Stimulated activated CD4-positive, alpha-beta T cell treated with anti-CD3 and anti-CD28 coated beads, Interleukin-1b, Interleukin-23, amount 100 ng/mL, for 24 hours (primary cell): ENCODE data around the gene LIFR.
"Not testable (repeated sequence)": the region's sequence is repeated elsewhere in the genome, so short reads cannot be mapped to it uniquely, and the experiment has no call there.

ENCODE experiments used
- DNase-seq, 4 experiments: peaks; one replicate each; pipeline ENCODE4 v3.0.0-alpha.2; 2020; ENCODE audit warnings: low read depth in 4 of 4, low spot score in 1 of 4

Gene LIFR, protein sequence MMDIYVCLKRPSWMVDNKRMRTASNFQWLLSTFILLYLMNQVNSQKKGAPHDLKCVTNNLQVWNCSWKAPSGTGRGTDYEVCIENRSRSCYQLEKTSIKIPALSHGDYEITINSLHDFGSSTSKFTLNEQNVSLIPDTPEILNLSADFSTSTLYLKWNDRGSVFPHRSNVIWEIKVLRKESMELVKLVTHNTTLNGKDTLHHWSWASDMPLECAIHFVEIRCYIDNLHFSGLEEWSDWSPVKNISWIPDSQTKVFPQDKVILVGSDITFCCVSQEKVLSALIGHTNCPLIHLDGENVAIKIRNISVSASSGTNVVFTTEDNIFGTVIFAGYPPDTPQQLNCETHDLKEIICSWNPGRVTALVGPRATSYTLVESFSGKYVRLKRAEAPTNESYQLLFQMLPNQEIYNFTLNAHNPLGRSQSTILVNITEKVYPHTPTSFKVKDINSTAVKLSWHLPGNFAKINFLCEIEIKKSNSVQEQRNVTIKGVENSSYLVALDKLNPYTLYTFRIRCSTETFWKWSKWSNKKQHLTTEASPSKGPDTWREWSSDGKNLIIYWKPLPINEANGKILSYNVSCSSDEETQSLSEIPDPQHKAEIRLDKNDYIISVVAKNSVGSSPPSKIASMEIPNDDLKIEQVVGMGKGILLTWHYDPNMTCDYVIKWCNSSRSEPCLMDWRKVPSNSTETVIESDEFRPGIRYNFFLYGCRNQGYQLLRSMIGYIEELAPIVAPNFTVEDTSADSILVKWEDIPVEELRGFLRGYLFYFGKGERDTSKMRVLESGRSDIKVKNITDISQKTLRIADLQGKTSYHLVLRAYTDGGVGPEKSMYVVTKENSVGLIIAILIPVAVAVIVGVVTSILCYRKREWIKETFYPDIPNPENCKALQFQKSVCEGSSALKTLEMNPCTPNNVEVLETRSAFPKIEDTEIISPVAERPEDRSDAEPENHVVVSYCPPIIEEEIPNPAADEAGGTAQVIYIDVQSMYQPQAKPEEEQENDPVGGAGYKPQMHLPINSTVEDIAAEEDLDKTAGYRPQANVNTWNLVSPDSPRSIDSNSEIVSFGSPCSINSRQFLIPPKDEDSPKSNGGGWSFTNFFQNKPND

DNA sequence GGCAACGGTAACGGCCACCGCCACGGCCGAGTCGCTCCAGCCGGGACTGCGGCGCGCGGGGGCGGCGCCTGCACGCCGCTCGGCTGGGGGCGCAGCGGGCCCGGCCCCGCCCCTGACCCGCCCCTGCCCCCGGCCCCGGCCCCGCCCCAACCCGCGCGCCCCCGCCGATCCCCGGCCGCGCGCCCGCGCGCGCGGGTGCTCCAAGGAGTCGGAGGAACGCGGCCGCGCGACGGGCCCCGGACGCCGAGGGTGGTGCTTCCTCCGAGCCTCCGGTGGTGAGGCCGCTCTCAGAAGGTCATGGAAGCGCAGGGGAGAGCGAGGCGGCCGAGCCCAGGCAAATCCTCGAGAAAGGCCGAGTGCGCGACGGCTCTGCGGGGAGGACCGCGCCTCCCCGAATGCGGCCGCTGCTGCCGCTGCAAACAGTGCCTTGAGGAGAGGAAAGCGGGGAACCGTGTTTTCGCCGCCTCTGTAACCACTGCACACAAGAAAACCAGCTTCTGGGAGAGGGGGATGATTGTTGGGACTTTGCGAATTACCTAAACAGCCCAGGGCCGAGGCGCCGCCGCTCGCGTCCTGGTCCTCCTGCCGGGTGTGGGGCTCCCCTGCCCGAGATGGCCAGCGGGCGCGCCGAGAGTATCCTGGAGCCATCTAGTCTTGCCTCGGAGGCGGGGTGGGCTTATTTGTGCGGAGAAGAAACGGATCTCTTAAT, at the start of gene LIFR:
TSS of gene LIFR (minus strand) at position 48 of the 709 bp plus-strand sequence. CDS start 25,999 bp downstream, outside the sequence.
- DNase-seq: peak; percentile 6 to 49 (median 17)

DNA sequence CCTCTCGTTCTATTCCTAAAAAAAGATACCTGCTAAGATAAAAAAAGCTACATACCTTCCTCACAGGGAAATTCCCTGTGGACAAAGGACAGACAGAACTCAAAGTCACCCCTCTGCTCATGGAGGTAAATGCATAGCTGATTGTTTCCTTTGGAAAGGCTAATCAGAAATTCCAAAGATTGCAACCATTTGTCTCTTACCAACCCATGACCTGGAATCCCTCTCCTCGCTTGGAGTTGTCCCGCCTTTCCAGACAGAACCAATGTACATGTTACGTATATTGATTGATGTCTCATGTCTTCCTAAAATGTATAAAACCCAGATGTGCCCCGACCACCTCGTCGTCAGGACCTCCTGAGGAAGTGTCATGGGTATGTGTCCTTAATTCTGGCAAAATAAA, 49.2 kb upstream of the LIFR start:
- no peak for DNase-seq

DNA sequence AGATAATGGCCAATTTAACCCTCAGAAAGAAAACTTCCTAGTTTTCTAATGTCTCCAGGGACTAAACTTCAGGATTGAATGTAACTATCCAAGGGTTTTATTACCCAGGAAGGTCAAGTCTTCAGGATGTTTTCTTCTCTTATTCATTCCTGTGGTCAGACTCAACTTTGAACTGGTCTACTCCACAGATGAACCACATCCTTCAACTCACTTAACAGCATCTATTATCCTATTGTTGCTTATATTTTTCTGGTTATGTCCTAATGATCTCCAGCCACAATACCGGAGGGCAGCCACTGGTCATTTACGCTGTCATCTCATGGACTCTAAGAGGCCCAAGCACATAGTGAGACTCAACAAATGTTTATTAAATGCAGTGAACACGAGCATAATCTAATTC, 47.2 kb upstream of the LIFR start:
- no peak for DNase-seq

DNA sequence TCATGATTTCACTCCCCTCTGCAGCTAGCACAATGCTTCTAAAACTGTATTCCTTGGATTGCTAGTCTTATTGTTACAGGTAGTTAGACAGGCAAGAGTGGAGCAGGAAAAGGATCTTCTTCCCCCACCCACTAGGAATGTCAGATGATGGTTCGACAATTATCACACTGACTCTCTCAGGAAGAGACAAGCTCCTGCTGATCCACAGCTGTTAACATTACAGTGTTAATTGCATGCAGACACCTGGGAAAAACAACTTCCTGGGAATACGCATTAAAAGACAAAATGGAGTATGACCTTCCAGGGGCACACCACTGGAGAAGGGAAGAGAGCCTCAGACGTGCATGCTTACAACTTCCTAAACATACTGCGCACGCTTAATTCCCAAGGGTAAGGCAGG, 46.2 kb upstream of the LIFR start:
- DNase-seq: no peak

DNA sequence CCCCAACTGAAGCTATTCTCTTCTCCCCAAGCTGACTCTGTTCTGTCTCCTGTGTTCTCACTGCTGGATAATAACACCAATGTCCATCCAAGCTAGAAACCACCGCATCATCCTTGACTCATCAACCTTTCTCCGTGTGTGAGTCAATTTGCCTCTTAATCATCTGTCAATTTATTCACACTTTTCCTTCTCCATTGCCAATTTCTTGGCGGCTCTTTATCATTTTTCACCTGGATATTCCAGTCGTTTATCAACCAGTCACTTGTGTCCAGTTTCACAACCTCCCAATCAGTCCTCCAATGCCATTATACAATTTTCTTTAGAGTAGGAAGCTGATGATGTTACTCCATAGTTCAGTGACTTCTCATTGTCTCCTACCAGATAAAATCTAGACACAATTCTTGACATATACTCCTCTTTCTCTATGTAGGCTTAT, 45.4 kb upstream of the LIFR start:
- no peak for DNase-seq

DNA sequence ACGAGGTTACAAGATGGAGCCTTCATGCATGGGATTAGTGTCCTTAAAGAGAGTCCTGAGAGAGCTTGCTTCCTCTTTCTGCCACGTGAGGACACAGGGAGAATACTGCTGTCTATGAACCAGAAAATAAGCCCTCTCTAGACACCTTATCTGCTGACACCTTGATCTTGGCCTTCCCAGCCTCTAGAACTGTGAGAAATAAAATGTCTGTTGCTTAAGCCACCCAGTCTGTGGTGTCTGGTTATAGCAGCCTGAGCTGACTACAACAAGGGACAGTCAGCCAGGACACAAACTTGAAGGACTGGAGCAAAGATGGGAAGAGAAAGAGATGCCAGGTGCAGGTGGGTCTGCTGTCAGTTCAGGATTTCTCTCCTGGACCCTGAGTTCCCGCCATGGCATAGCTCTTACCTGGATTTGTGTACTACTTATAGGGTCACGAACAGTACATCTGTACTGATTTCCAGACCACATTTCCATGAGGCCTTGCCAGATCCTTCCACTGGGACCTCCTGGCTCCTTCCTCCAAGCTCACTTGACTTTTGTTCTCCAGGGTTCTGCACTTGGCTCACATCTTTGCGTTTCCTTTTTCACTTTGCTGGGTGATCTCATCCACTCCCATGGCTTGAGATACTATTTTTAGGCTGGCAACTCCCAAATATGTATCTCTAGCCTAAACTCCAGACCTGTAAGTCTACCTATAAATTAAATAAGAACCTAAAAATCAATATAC, 44.9 kb upstream of the LIFR start:
- no peak for DNase-seq

DNA sequence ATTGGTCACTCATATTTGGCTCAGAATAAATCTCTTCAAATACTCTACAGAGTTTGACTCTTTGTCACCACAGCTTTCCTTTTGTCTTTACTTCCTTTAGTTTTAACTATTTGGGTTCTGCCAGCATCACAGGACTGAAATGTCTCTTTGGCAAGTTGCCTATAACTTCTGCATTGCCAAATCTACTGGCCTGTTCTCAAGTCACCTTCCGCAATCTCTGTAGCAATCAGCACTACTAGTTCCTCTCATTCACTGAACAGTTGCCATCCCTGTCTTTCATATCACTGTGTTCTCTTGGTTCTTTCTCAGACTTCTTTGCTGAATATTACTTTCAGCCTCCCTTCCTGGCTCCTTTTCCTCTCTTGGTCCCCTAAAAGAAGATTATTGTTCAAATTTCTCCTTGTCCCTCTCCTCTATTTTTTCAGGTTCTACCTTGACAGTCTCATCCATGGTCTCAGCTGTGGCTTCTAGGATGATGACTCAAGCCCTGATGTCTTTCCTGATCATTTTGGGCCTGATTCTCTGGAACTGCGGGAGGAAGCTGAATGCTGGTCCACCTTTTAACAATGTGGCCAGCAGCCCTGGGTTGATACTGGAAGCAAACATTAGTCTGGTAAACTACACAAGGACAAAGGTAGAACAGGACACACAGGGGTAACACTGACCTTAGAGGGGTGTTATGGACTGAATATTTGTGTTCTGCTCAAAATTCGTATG, 44.0 kb upstream of the LIFR start:
- DNase-seq: no peak

DNA sequence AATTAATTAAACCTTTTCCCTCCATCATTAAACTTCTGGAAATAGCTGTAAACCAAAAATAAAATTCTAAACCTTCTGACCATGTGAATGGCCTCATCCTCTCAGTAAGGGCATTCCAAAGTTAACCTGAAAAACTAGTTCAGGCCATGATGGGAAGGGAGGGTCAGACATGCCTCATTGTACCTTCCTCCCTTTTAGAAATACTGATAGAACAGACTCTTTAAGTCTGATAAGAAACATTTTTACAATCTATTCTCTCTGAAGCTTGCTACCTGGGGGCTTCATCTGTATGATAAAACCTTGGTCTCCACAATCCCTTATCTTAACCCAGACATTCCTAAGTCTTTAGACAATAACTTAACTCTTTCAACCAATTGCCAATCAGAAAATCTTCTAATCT, 43.3 kb upstream of the LIFR start:
- not testable (repeated sequence) for DNase-seq

DNA sequence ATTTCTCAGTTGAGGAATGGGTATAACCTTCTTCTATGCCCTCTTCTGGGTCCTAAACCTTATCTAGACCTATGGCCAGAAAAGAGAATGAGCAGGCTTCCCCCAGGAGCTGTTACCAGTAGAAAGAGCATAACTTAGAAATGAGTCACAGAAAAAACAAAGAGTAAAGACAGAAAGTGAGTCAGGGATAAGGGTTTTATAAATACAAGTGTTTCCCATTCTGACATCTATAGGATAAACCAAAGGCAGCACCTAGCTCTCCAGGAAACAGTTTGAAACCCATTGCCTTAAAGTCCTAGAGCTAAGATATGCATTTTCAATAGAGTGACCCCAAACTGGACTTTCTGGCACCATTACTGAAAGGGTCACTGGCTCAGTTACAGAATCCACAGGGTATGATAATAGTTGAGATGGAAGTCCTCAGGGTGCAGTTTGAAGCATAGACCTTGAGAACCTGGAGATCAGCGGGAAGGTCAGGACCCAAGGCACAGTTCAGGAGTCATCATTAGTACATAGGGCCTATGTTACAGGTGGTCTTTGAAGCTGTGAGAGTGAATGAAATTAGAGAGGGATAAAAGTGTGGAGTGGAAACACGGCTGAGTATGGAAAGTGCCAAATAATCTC, 42.7 kb upstream of the LIFR start:
- DNase-seq: no peak

DNA sequence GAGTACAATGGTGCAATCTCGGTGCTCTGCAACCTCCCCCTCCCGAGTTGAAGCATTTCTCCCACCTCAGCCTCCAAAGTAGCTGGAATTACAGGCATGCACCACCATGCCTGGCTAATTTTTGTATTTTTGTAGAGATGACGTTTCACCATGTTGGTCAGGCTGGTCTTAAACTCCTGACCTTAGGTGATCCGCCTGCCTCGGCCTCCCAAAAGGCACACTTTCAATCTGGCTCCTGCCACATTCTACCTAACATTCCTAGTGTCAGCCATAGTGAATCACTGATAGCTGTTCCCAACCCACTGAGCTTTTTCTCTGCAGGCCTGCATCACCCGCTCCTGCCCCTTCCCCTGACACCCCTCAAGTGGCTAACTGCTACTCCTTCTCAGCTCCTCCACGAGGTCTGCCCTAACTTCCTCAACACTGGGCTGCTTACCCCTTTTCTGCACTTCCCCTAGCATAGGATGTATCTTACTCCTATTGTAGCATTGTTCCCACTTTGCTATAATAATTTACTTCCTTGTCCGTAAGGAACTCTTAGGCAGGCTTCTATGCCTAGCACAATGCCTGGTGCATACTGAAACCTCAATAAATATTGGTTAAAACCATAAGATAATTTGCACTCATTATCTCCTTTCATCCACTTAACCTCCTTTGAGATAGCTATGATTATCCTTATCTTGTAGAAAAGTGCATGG, 42.0 kb upstream of the LIFR start:
- no peak for DNase-seq

DNA sequence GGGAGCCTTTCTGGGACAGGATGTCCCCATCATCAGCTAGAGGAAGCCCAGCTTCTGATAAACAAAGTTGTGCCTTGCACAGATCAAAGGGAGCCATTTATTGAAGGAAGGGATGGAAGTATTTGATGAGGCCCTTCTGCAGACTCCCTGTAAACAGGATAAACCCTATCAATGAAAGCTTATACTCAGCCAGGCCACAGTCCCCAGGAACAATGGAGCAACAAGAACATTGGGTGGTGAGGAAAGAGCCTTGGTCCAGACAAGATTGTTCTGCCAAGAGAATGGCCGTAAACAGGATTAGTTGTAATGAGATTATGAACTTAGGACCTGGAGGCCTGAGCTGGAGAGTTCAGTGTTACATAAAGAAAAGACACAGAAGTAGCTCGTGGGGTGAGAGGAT, 40.5 kb upstream of the LIFR start:
- no peak for DNase-seq

DNA sequence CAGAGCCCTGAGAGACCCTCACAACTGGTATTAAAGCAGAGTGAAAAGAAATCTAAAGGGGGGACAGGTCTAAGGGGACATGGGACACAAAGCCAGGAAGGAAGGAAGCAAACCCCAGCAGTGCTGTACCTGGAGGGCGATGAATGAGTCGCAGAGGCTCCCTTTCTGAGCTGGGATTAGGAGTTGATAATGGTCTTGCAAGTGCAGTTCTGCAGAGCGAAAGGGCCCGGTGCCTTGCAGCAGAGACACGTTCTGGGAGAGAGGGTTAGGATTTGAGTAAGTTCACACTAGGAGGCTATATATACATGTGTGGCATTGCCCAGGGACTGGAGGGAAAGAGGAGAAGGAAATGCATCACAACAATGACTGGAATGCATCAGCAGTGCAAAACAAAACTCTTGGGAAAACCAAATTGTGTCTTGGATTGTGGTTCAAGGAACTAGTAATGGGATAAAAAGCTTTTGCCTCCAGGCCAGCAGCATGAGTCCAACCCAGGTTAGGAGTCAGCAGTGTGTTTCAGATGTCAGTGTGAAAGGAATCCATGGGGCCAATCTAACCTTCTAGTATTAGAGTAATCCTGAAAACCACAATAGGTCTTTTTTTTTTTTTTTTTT, 38.8 kb upstream of the LIFR start:
- DNase-seq: no peak

DNA sequence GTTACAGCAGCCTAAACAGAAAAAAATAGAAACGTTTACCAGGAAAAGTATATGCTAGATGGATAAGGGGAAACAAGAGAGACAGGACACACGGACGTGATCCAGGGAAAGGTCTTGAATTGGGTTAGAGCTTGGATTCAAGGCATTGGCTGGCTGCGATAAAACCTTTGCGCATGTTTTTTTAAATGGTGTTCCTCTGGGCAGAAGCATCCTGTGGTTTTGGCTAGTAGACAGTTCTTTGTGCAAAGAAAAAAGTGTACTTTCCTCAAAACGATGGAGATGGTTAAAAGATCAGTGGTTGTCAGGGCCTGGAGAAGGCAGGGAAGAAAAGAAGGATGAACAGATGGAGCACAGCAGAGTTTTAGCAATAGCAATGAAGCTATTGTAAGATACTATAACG, 37.5 kb upstream of the LIFR start:
- DNase-seq: no peak

DNA sequence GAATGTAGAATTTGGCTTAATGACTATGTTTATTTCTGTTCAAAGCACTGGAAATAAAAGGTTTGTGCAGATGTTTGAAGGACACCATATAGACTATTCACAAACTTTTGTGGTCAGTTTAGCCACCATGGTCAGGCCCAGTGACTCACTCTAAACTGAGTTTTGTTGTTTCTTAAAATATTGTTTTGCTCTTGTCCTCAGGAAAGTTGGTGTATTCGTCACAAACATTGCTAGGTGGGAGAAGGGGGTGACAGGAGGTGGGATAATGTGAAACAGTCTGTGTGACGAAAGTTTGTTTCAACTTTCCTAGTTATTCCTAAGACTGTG, 35.0 kb upstream of the LIFR start:
- no peak for DNase-seq

DNA sequence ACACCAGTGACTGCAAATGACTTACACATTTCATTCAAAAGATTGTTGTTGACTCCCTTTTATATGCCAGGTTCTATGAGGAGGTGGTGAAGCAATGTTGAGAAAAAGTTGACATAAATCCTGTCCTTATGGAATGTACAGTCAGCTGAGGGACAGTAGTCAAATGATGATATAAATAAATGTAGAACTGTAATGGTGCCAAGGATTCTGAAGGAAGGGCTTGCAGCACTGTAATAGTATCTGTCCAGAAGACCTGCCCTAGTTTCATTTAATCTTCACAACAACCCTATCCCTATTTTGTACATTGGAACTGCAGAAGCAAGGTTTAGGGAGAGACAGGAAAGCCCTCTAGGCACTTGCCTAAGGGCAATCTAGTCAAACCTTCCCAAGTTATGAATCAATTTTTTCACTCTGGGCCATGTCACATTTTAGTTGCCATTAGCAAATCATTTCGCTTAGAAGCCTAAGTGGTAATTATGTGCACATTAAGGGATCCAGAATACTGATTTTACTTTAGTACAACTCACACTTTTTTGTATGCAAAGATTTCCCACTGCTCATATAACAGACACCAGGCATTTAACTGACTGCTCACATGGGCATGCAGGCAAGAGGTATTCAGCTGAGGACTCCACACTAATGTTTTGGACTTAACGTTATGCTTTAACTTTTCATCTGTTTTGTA, 34.5 kb upstream of the LIFR start:
- DNase-seq: no peak

DNA sequence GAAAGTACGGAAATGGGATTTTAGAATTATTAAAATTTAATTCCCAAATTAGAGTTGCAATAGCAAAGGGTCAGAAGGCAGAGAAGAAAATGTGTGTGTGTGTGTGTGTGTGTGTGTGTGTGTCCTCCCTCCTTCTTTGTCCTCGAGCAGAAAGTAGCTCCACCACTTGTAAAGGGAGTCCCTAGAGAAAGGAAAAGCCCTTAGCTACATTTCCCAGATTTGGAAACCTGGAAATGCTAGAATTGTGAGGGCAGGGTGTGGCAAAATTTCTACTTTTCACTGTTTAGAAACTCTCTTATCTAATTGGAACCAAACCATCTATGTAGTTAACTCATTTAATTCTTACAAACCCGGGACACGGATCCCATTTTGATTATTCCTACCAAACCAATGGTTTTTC, 33.2 kb upstream of the LIFR start:
- DNase-seq: no peak

DNA sequence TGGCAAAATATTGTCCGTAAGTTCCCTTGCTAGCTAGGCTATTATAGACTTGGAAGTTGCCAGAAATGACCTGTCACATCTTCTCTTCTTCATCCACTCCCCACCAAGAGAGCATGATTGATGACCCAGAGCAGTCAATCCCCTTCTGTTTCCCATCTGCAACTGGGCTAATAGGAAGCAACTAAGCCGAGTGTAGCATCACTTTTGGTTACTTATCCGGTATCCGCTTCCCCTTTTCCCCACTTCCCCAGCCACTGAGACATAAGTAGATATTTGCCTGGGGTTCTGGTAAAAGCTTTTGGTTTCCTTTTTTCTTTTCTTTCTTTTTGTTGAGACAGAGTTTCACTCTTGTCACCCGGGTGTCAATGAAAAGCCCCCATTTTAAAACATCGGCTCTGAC, 29.4 kb upstream of the LIFR start:
- no peak for DNase-seq

DNA sequence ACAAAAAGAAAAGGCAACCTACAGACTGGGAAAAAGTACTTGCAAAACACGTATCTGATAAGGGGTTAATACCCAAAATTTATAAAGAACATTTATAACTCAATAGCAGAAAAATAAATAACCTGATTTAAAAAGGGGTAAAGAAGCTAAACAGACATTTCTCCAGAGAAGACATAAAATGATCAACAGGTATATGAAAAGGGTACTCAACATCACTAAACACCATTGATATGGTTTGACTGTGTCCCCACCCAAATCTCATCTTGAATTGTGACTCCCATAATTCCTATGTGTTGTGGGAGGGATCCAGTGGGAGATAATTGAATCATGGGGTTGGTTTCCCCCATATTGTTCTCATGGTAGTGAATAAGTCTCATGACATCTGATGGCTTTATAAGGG, 27.1 kb upstream of the LIFR start:
- DNase-seq: no peak
